Astrocyte (in vitro differentiated cells and primary cell): ENCODE measurements around the gene KLK12. TPM values are rescaled to one million over a fixed set of nuclear protein-coding genes. Genes with fewer than 3 reads are reported as not detected.

Experiments
- DNase-seq: peaks from one replicate; pipeline ENCODE4 v3.0.0-alpha.2; 2010; ENCODE audit warnings: low read depth
- FAIRE-seq: peaks from 2 replicates; lab custom pipeline; 2011; peaks lifted over from hg19 to GRCh38; lab: Jason Lieb, UNC
- H2AFZ ChIP-seq: 2 replicates; pipeline ENCODE4 v1.6.0; 2012; ENCODE audit warnings: low read depth, low read length, inconsistent platforms
- H3K27ac ChIP-seq: 2 replicates; pipeline ENCODE4 v1.5.1; 2011; ENCODE audit warnings: low read depth, low read length, inconsistent platforms
- H3K27me3 ChIP-seq: 2 replicates; pipeline ENCODE4 v1.6.0; 2011; ENCODE audit warnings: low read length, inconsistent platforms; ENCODE audit not compliant: insufficient read depth
- H3K36me3 ChIP-seq: 2 replicates; pipeline ENCODE4 v1.5.1; 2011; ENCODE audit warnings: low read length, inconsistent platforms; ENCODE audit not compliant: insufficient read depth
- H3K4me1 ChIP-seq: 2 replicates; pipeline ENCODE4 v1.5.1; 2011; ENCODE audit warnings: low read length, inconsistent platforms; ENCODE audit not compliant: insufficient read depth
- H3K4me2 ChIP-seq: 2 replicates; pipeline ENCODE4 v1.6.0; 2012; ENCODE audit warnings: low read length, inconsistent platforms
- H3K4me3 ChIP-seq: 2 replicates; pipeline ENCODE4 v1.5.1; 2011; ENCODE audit warnings: low read depth, mild to moderate bottlenecking, low read length, inconsistent platforms; ENCODE audit not compliant: insufficient read depth
- H3K79me2 ChIP-seq: 2 replicates; pipeline ENCODE4 v1.6.0; 2012; ENCODE audit warnings: mild to moderate bottlenecking, low read length, inconsistent platforms; ENCODE audit not compliant: insufficient read depth
- H3K9ac ChIP-seq: 2 replicates; pipeline ENCODE4 v1.6.0; 2012; ENCODE audit warnings: mild to moderate bottlenecking, low read length, inconsistent platforms
- H3K9me3 ChIP-seq: 2 replicates; pipeline ENCODE4 v1.5.1; 2012; ENCODE audit warnings: low read depth, mild to moderate bottlenecking, low read length, inconsistent platforms; ENCODE audit not compliant: insufficient read depth
- H4K20me1 ChIP-seq: 2 replicates; pipeline ENCODE4 v1.6.0; 2012; ENCODE audit warnings: low read length, inconsistent platforms; ENCODE audit not compliant: insufficient read depth
- H3K27ac Mint-ChIP-seq: one replicate; pipeline ENCODE4 v1.8.0; 2021; ENCODE audit warnings: mild to moderate bottlenecking, mixed read lengths; ENCODE audit not compliant: unreplicated experiment
- H3K27me3 Mint-ChIP-seq: one replicate; pipeline ENCODE4 v1.8.0; 2021; ENCODE audit warnings: low read depth, mixed read lengths; ENCODE audit not compliant: unreplicated experiment
- H3K36me3 Mint-ChIP-seq: one replicate; pipeline ENCODE4 v1.8.0; 2021; ENCODE audit warnings: low read depth, mixed read lengths; ENCODE audit not compliant: unreplicated experiment
- H3K4me1 Mint-ChIP-seq: one replicate; pipeline ENCODE4 v1.8.0; 2021; ENCODE audit warnings: low read depth, mixed read lengths; ENCODE audit not compliant: unreplicated experiment
- H3K4me3 Mint-ChIP-seq: one replicate; pipeline ENCODE4 v1.8.0; 2021; ENCODE audit warnings: mild to moderate bottlenecking, moderate library complexity, mixed read lengths; ENCODE audit not compliant: unreplicated experiment
- H3K9me3 Mint-ChIP-seq: one replicate; pipeline ENCODE4 v1.8.0; 2021; ENCODE audit warnings: mild to moderate bottlenecking, mixed read lengths; ENCODE audit not compliant: unreplicated experiment
- CTCF ChIP-seq: IDR thresholded peaks from 2 replicates; pipeline ENCODE4 v1.5.1; 2011; ENCODE audit warnings: low read depth, mild to moderate bottlenecking, inconsistent platforms, low read length, moderate library complexity; ENCODE audit not compliant: insufficient read depth
- EZH2 ChIP-seq: IDR thresholded peaks from 2 replicates; pipeline ENCODE4 v1.6.1; 2012; ENCODE audit warnings: mild to moderate bottlenecking, low read length, inconsistent platforms; ENCODE audit not compliant: insufficient read depth
- total RNA-seq: library from RNA; stranded (reverse); gene quantifications from 2 replicates; pipeline ENCODE4 v1.2.1, GENCODE V29; 2021

The KLK12 gene
- total RNA-seq, 1 donor from 2014 or later: not detected

GRCh38 chr19:51020988-51021651, 13.7 kb downstream of the KLK12 start:
- Histone ChIP-seq H2AFZ (no peak overlapping the region), H3K9me3 (no peaks in the 10 kb centered on the region), H3K27me3 (peaks cover 5% of the 10 kb centered on the region), H3K36me3 (no peaks in the 10 kb centered on the region), H4K20me1 (no peaks in the 10 kb centered on the region), H3K27ac (no peak overlapping the region), H3K9ac (no peak overlapping the region), H3K4me2 (no peak overlapping the region), H3K4me3 (no peak overlapping the region), H3K4me1 (no peaks in the 10 kb centered on the region), H3K79me2 (no peaks in the 10 kb centered on the region)
- peak; percentile 27 for DNase-seq
- H3K27ac Mint-ChIP-seq: no peak overlapping the region
- H3K36me3 Mint-ChIP-seq: no peaks in the 10 kb centered on the region
- TF ChIP-seq CTCF: peak; percentile 55
- no peak for TF ChIP-seq EZH2
- peaks cover 5% of the 10 kb centered on the region for H3K9me3 Mint-ChIP-seq
- peaks cover 5% of the 10 kb centered on the region for H3K4me1 Mint-ChIP-seq
- peak; percentile 26 for FAIRE-seq
- H3K4me3 Mint-ChIP-seq: no peak overlapping the region
- peaks cover 61% of the 10 kb centered on the region for H3K27me3 Mint-ChIP-seq

DNA sequence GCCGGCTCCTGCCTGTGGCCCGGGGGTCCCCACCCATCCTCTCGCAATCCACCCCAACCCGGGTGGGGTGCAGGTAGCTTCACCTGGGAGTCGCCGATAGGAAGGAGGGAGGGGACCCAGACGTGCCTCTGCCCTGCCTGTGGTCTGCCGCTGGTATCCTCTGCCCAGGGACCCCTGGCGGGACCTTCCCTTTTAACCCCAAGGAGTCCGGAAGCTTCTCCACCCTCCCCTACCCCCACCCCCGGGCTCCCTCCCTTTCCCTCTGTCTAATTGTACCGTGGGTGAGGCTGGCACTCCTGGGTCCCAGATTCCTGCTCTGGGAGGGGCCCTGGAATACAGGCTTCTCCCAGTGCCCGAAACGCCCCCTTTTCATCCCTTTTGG, 15.3 kb downstream of the KLK12 start, which contains the start of gene KLK10:
KLK10 (minus strand) TSS at position 166 of the 382 bp plus-strand sequence. CDS start 579 bp downstream, outside the sequence.
- DNase-seq (no peak), FAIRE-seq (no peak)
- peaks cover 5% of the 10 kb centered on the region for H3K4me1 Mint-ChIP-seq
- Histone ChIP-seq H4K20me1 (no peaks in the 10 kb centered on the region), H3K36me3 (no peaks in the 10 kb centered on the region), H3K9ac (no peak within 1 kb of the TSS), H3K4me1 (no peaks in the 10 kb centered on the region), H3K4me3 (no peak within 1 kb of the TSS), H3K27me3 (peaks cover 5% of the 10 kb centered on the region), H2AFZ (no peak within 1 kb of the TSS), H3K27ac (no peak within 1 kb of the TSS), H3K4me2 (no peak within 1 kb of the TSS), H3K79me2 (no peaks in the 10 kb centered on the region), H3K9me3 (no peaks in the 10 kb centered on the region)
- H3K4me3 Mint-ChIP-seq: peak within 1 kb of the TSS; percentile 79
- H3K27ac Mint-ChIP-seq: no peak within 1 kb of the TSS
- H3K27me3 Mint-ChIP-seq: peaks cover 63% of the 10 kb centered on the region
- H3K9me3 Mint-ChIP-seq: peaks cover 9% of the 10 kb centered on the region
- TF ChIP-seq CTCF (no peak), EZH2 (peak; percentile 15)
- H3K36me3 Mint-ChIP-seq: no peaks in the 10 kb centered on the region

DNA sequence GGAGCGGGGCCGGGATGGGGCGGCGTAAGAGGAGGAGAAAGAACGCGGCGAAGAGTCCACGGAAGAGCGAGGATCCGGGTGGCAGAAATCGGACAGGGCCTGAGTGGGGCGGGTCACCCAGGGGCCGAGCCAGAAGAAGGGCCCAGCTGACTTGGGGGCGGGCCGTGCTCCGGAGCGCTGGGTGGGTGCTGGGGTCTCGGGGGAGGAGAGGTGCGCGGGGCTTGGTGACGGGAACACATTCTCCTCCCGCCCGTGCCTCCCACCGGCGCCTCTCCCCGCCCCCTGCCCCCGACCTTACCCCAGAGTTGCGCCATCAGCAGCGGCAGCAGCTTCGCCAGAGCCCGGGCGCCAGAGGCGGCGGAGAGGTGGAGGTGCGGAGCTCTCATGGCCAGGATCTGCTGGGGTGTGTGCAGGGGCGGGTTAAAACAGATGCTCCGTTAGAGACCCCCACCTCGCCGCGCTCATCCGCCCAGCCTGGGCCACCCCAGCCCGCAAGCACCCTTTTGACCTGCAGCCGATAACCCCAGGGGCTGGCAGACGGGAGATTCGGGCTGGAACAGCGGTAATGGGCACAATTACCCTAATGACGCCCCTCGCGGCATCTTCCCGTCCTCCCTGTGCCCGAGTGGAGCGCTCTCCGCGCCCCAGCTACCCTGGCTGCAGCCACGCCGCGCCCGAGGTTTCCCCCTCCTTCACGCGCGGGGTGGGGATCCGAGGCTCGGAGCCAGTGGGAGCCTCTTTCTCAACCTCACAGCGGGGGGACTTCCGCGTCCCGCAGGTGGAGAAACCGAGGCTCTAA, 15.9 kb downstream of the KLK12 start:
- Histone ChIP-seq H3K36me3 (no peaks in the 10 kb centered on the region), H2AFZ (no peak overlapping the region), H3K4me3 (no peak overlapping the region), H3K27ac (no peak overlapping the region), H3K9ac (no peak overlapping the region), H3K27me3 (peaks cover 5% of the 10 kb centered on the region), H3K79me2 (no peaks in the 10 kb centered on the region), H3K4me1 (no peaks in the 10 kb centered on the region), H3K4me2 (no peak overlapping the region), H4K20me1 (no peaks in the 10 kb centered on the region), H3K9me3 (no peaks in the 10 kb centered on the region)
- Mint-ChIP-seq H3K36me3 (no peaks in the 10 kb centered on the region), H3K27ac (no peak overlapping the region), H3K4me3 (peak overlapping the region; percentile 79), H3K4me1 (peaks cover 5% of the 10 kb centered on the region), H3K9me3 (peaks cover 9% of the 10 kb centered on the region), H3K27me3 (peaks cover 67% of the 10 kb centered on the region)
- TF ChIP-seq CTCF (no peak), EZH2 (peak; percentile 51)
- no peak for DNase-seq
- no peak for FAIRE-seq
